NCI-H1694 (cell line): ENCODE data around the gene CDX1.

ENCODE experiments used
- DNase-seq: peaks from one replicate; lab custom pipeline; 2025; lab: John Stamatoyannopoulos, UW

CDX1 gene

GRCh38 chr5:150163547-150164059 lies 3.0 kb upstream of the CDX1 start:
- no peak for DNase-seq

- no peak for DNase-seq
Measured at GRCh38 chr5:150164211-150164980, 2.2 kb upstream of the CDX1 start.

GRCh38 chr5:150166037-150166649 lies 435 bp upstream of the CDX1 start:
- no peak for DNase-seq

- DNase-seq, result no peak
Measured at GRCh38 chr5:150167512-150167850, 903 bp downstream of the CDX1 start.

- DNase-seq, result no peak
Measured at GRCh38 chr5:150167908-150168307, 1.3 kb downstream of the CDX1 start.

- no peak for DNase-seq
Measured at GRCh38 chr5:150168864-150169263, 2.3 kb downstream of the CDX1 start.

GRCh38 chr5:150172145-150172544 lies 5.6 kb downstream of the CDX1 start:
- DNase-seq, result no peak

- no peak for DNase-seq
Measured at GRCh38 chr5:150172556-150172955, 6.0 kb downstream of the CDX1 start.

- DNase-seq, result no peak
Measured at GRCh38 chr5:150173161-150173560, 6.6 kb downstream of the CDX1 start.

- DNase-seq, result no peak
Measured at GRCh38 chr5:150174285-150174684, 7.7 kb downstream of the CDX1 start.

- no peak for DNase-seq
Measured at GRCh38 chr5:150175076-150175475, 8.5 kb downstream of the CDX1 start.

- DNase-seq, result no peak
Measured at GRCh38 chr5:150175536-150175935, 9.0 kb downstream of the CDX1 start.

- DNase-seq, result no peak
Measured at GRCh38 chr5:150176745-150177477, 10.3 kb downstream of the CDX1 start.

GRCh38 chr5:150177721-150178120 lies 11.1 kb downstream of the CDX1 start:
- DNase-seq, result no peak

GRCh38 chr5:150178262-150178661 lies 11.7 kb downstream of the CDX1 start:
- DNase-seq, result no peak

- no peak for DNase-seq
Measured at GRCh38 chr5:150179019-150179620, 12.5 kb downstream of the CDX1 start.

- no peak for DNase-seq
Measured at GRCh38 chr5:150180241-150181026, 13.9 kb downstream of the CDX1 start.

GRCh38 chr5:150181027-150181426 lies 14.4 kb downstream of the CDX1 start:
- no peak for DNase-seq

GRCh38 chr5:150181766-150182545 lies 15.4 kb downstream of the CDX1 start:
- no peak for DNase-seq

- no peak for DNase-seq
Measured at GRCh38 chr5:150182774-150183173, 16.2 kb downstream of the CDX1 start.

GRCh38 chr5:150183436-150183835 lies 16.9 kb downstream of the CDX1 start:
- DNase-seq, result no peak
